GM12865 (cell line): ENCODE data around the gene KCNK4.

Experiments
- DNase-seq: peaks from one replicate; pipeline ENCODE4 v3.0.0; 2010; ENCODE audit warnings: low read depth
- H3K4me3 ChIP-seq: 2 replicates; pipeline ENCODE4 v1.5.1; 2011; ENCODE audit warnings: mild to moderate bottlenecking, low read depth, low read length, control low read depth
- TF ChIP-seq, protein P1 (sequence below): IDR thresholded peaks from 2 replicates; pipeline ENCODE4 v1.5.1; 2011; ENCODE audit warnings: low read length, control low read depth, low read depth, inconsistent platforms; ENCODE audit not compliant: insufficient read depth; ENCODE audit errors: missing control alignments

The KCNK4 gene

DNA sequence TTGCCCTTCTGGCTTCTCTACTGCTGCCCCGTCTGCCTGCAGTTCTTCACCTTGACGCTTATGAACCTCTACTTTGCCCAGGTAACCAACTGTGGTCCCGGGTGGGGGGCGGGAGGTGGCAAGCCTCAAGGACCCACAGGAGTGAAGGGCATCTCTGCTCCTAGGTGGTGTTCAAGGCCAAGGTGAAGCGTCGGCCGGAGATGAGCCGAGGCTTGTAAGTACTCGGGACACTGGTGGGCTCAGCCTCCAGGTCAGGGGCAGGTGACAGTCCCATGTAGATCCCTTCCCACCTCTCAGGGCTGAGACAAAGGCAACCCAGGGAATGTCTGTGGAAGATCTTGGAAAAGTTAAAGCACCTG lies 4.3 kb upstream of the KCNK4 start:
- DNase-seq = no peak
- H3K4me3 ChIP-seq = no peak overlapping the region
- TF ChIP-seq, protein P1, sequence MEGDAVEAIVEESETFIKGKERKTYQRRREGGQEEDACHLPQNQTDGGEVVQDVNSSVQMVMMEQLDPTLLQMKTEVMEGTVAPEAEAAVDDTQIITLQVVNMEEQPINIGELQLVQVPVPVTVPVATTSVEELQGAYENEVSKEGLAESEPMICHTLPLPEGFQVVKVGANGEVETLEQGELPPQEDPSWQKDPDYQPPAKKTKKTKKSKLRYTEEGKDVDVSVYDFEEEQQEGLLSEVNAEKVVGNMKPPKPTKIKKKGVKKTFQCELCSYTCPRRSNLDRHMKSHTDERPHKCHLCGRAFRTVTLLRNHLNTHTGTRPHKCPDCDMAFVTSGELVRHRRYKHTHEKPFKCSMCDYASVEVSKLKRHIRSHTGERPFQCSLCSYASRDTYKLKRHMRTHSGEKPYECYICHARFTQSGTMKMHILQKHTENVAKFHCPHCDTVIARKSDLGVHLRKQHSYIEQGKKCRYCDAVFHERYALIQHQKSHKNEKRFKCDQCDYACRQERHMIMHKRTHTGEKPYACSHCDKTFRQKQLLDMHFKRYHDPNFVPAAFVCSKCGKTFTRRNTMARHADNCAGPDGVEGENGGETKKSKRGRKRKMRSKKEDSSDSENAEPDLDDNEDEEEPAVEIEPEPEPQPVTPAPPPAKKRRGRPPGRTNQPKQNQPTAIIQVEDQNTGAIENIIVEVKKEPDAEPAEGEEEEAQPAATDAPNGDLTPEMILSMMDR = no peak

DNA sequence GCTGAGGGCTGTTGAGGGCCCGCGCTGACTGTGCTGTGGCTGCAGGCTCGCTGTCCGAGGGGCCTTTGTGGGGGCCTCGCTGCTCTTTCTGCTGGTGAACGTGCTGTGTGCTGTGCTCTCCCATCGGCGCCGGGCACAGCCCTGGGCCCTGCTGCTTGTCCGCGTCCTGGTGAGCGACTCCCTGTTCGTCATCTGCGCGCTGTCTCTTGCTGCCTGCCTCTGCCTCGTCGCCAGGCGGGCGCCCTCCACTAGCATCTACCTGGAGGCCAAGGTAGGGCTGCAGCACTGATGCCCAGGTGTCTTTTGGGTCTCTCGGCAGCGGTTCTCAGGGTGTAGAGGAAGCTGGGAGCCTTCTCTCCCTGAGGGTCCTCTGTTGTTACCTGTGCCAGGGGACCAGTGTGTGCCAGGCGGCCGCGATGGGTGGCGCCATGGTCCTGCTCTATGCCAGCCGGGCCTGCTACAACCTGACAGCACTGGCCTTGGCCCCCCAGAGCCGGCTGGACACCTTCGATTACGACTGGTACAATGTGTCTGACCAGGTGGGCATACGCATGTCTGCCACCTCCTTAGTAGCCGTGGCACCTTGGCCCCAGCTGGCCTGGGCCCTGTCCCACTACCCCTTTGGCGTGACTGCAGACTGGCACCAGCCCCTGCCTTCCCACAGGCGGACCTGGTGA lies 3.3 kb upstream of the KCNK4 start:
- DNase-seq = no peak
- no peak overlapping the region for H3K4me3 ChIP-seq
- TF ChIP-seq, protein P1 = no peak

DNA sequence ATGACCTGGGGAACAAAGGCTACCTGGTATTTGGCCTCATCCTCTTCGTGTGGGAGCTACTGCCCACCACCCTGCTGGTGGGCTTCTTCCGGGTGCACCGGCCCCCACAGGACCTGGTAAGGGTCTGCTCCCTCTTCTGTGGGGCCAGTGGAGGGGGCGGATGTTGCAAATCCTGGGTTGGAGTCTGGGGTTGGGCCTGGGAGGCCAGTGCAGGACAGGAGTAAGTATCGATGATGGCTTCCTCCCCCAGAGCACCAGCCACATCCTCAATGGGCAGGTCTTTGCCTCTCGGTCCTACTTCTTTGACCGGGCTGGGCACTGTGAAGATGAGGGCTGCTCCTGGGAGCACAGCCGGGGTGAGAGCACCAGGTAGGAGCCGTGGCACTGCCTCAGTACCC lies 2.8 kb upstream of the KCNK4 start:
- DNase-seq = no peak
- TF ChIP-seq, protein P1 = no peak
- no peak overlapping the region for H3K4me3 ChIP-seq

DNA sequence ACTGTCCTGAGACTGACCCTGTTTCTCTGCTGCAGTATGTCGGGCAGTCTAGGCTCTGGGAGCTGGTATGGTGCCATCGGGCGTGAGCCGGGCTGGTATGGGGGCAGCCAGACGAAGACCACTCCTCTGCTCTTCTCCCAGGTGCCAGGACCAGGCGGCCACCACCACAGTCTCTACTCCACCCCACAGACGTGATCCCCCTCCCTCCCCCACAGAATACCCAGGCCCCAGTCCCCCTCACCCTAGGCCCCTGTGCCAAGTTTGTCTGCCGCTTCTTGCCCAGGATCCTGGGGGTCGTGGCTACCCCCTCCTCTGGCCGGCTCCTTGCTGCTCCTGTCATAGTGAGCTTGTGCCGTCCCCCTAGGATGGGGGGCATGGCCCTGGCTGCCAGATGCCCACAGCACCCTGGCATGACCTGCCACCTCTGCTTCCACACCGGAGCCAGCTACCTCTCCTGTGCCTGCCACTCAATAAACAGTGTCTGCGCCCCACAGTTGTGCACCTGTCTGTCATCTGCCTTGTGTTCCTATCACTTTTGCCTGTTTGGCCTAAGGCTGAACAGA lies 2.0 kb upstream of the KCNK4 start:
- no peak for DNase-seq
- H3K4me3 ChIP-seq = no peak overlapping the region
- TF ChIP-seq, protein P1 = no peak

DNA sequence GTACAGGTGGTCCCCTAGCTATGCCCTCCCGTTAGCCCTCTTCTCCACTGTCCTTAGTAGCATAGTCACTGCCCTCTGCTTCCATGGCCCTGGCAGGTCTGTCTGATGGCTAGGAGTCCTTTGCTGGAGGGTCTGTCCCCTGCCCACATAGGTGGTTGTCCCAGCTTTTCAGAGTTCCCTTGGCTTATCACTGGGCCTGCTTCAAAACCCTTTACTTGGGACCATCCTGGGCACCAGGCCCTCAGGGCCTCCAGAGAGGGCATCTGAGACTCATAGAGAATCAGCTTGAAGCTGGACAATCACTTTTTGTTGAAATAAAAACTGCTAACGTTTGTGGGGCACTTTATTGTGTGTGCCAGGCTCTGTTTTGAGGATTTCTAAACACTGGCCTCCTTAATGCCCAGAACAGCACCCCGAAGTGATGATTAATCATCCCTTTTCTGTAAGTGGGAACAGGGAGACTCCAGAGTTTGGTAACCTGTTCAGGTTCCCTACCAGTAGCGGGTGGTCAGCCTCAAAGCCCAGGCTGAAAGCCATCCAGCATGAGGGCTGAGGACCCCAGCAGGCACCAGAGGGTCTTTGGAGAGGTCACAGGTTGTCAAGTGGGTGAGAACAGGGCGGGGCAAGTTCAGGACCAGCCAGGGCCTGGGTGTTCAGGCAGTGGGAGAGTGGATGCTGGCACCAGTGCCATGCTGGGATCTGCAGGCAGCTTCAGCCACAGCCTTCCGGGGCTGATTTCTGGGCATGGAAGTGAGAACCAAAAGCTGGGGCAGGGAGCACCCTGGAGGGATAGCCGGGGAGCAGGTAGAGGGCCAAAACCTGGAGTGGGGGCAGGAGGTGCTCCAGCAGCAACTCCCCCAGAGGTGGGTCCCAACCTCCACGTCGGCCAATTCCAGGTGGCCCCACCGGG lies 495 bp upstream of the KCNK4 start:
- no peak overlapping the region for H3K4me3 ChIP-seq
- TF ChIP-seq, protein P1 = no peak
- DNase-seq = no peak

DNA sequence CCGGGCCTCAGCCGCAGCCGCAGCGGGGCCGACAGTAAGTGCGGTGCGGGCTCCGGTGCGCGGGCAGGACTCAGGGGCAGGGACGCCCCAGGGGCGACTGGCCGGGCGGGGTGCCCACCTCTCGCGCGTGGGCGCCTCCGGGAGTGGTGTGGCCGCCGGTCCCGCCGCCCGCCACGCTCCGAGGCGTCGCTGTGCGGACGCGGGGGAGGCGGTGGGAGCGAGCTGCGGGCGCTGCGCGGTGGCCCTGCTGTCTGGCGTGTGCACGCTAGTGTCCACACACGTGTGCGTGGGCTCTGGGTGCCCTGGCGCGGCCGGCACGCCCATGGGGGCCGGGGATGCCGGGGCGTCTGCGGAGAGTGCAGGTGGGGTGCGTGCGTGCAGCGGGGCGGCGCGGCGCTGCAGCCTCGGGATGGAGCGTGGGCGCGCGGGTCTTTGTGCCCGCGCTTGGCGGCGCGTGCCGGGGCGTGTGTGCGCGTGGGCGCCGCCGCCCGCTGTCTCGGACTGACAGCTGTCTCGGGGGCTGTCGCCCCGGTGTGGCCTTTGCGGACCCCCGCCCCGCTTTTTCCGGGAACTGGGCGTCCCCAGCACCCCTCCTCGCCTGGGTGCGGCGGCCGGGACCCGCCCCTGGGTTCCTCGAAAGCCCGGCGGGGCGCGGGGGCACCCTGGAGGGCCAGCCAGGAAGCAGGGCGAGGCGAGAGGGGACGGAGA lies 804 bp downstream of the KCNK4 start:
- TF ChIP-seq, protein P1 = no peak
- DNase-seq = no peak
- no peak overlapping the region for H3K4me3 ChIP-seq
